Epithelial cell of prostate (primary cell): Measurements from ENCODE around the gene SDK1.

Experiments used
- DNase-seq: peaks from one replicate; pipeline ENCODE4 v3.0.0-alpha.2; 2011; ENCODE audit warnings: low read depth, low spot score
- H3K27ac ChIP-seq: fragments of 450-650 bp; 2 replicates; pipeline ENCODE4 v1.5.1; 2017; ENCODE audit warnings: mild to moderate bottlenecking

The SDK1 gene

GRCh38 chr7:3893151-3893788 lies 592.2 kb downstream of the SDK1 start:
- H3K27ac ChIP-seq: no peak overlapping the region
- DNase-seq: no peak

GRCh38 chr7:3893789-3894153 lies 592.7 kb downstream of the SDK1 start:
- H3K27ac ChIP-seq: no peak overlapping the region
- no peak for DNase-seq

DNA sequence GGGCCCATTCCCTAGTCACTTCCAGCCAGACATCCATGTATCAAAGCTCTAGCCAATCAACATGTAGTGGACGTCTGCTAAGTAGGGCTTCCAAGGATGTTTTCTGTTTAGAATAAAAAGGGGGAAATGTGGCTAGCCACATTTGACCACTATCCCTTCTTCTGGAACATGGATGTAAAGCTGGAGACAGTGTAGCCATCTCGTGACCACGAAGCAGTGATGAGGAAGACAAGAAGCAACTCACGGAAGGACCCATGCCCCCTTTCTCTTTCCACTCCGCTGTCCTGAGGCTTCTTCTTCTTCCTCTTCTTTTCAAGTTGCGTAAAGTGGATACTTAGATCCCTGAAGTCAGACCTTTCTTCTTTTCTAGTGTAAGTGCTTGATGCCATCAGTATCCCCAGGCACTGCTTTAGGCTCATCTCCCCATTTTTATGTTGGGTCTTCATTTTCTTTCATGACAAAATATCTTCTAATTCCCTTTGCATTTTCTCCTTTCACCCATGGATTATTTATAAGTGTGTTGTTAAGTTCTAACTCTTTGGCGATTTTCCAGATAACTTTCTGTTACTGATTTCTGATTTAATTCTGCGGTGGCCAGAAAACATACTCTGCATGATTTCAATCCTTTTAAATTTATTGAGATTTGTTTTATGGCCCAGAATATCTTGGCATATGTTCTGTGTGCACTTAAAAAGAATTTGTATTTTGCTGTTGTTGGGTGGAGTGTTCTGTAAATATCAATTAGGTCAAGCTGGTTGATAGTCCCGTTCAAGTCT lies 594.5 kb downstream of the SDK1 start:
- DNase-seq: no peak
- H3K27ac ChIP-seq: no peak overlapping the region

- DNase-seq: no peak
- H3K27ac ChIP-seq: no peak overlapping the region
Measured at GRCh38 chr7:3896169-3896765, 595.2 kb downstream of the SDK1 start.

GRCh38 chr7:3897430-3898372 lies 596.6 kb downstream of the SDK1 start:
- no peak for DNase-seq

GRCh38 chr7:3899559-3899991 lies 598.5 kb downstream of the SDK1 start:
- no peak for DNase-seq
- no peak overlapping the region for H3K27ac ChIP-seq

More at GRCh38 chr7:3897430-3898372, 596.6 kb downstream of the SDK1 start:
- no peak overlapping the region for H3K27ac ChIP-seq

DNA sequence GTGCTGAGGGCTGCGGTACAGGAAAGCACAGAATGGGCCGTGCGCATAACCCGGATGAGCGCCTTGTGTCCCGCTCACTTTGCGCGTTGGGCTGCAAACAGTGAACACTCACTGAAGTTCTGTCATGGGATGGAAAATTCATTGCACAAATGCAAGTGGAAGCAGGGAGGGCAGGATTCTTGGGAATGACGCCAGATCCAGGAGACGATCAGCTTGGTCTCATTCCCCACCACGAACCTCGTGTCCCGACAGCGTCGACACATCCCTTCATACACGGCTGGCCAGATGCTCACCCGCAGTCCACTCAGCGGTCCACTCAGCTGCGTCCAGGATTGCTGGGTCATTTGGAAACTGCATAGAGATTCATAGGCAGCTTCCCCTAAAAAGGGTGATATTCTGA lies 607.1 kb downstream of the SDK1 start:
- no peak overlapping the region for H3K27ac ChIP-seq
- DNase-seq: no peak

GRCh38 chr7:3909128-3909527 lies 608.1 kb downstream of the SDK1 start:
- H3K27ac ChIP-seq: no peak overlapping the region

GRCh38 chr7:3910054-3910453 lies 609.0 kb downstream of the SDK1 start:
- H3K27ac ChIP-seq: no peak overlapping the region
- DNase-seq: no peak

More at GRCh38 chr7:3909128-3909527, 608.1 kb downstream of the SDK1 start:
- DNase-seq: no peak

DNA sequence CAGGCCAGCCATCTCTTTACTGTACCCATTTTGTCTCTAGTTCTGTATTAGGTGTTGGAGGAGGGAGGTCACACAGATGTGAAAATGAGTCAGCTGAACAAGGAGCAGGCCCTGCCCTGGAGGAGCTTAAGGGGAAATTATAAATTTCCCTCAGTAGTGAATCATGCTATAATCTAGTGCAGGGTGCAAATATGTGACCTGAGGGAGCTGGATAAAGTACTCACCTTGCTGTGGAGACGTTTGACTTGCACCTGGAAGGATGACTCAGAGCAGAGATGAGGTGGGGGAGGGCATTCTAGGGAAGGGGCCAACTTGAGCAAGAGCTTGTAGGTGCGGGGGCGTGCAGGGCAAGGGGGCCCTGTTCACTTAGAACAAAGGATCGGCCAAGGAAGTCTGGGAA lies 610.6 kb downstream of the SDK1 start:
- H3K27ac ChIP-seq: no peak overlapping the region
- peak; percentile 67 for DNase-seq

DNA sequence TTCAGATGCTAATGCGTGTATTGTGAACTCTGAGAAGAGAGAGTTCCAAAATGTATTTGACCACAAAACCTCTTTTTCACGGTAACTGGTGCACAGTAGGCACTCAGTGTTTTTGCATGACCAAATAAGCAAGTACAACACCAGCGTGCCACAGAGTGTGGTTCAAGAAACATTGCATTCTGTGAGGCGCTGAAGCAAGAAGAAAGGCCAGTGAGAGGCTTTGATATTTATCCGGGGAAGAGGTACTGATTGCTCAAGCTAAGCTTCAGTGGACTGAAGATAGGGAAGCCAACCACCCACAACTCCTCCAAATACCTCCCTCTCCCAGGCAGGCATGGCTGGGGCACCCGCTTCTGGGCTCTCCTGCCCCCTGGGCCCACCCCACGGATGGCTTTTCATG lies 611.2 kb downstream of the SDK1 start:
- no peak overlapping the region for H3K27ac ChIP-seq
- DNase-seq: no peak

DNA sequence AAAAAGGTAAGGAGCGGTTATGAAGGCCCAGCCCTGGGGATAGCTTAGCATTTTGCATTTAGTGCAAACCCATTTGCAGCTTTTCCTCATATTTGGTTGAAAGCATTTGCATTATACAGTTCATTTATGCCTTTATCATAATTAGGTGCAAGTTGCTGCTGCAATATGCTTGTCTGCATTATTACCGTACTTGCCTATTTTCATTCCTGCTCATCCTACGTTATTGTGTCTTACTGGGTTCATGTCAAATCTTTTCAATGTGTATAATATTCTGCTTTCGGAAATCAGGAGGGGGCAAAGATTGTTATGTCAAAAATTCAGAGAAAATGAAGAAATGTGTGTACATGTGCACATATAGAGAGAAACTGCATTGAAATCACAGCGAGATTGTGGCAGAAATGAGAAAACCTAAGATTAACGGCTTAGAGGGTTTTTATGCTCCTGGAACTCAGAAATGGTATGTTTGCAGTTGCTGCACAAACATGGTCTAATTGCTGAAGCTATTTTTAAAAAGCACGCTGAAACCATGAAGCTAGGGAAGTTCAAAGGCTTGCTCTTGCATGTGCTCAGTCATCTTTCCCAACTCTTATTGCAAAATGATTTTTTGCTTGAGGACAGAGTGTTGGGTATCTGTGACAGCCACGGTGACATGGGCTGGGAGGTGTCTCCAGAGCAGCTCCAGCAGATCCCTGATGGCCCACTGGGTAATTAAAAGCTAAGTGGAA lies 613.2 kb downstream of the SDK1 start:
- no peak overlapping the region for H3K27ac ChIP-seq
- DNase-seq: no peak

DNA sequence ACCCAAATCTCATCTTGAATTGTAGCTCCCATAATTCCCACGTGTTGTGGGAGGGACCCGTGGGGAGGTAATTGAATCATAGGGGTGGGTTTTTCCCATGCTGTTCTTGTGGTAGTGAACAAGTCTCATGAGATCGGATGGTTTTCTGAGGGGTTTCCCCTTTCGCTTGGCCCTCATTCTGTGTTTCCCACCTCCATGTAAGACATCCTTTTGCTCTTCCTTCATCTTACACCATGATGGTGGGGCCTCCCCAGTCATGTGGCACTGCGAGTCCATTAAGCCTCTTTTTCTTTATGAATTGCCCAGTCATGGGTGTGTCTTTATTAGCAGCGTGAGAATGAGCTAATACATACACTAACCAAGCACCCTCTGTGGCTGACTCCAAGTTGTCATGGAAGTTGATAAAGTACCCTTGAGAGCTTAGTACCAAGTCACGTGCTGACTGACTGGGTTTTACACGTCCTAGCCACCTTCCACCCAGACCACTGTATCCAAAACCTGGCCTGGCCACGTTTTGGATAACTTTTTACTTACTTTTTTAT lies 614.4 kb downstream of the SDK1 start:
- H3K27ac ChIP-seq: no peak overlapping the region

GRCh38 chr7:3916146-3916545 lies 615.1 kb downstream of the SDK1 start:
- peak; percentile 22 for DNase-seq
- no peak overlapping the region for H3K27ac ChIP-seq

More for the DNA sequence above, 614.4 kb downstream of the SDK1 start:
- no peak for DNase-seq

GRCh38 chr7:3917436-3917835 lies 616.4 kb downstream of the SDK1 start:
- H3K27ac ChIP-seq: no peak overlapping the region
- no peak for DNase-seq

- no peak overlapping the region for H3K27ac ChIP-seq
- no peak for DNase-seq
Measured at GRCh38 chr7:3918576-3918975, 617.5 kb downstream of the SDK1 start.

- H3K27ac ChIP-seq: no peak overlapping the region
- DNase-seq: peak; percentile 34
Measured at GRCh38 chr7:3922175-3922635, 621.2 kb downstream of the SDK1 start.

DNA sequence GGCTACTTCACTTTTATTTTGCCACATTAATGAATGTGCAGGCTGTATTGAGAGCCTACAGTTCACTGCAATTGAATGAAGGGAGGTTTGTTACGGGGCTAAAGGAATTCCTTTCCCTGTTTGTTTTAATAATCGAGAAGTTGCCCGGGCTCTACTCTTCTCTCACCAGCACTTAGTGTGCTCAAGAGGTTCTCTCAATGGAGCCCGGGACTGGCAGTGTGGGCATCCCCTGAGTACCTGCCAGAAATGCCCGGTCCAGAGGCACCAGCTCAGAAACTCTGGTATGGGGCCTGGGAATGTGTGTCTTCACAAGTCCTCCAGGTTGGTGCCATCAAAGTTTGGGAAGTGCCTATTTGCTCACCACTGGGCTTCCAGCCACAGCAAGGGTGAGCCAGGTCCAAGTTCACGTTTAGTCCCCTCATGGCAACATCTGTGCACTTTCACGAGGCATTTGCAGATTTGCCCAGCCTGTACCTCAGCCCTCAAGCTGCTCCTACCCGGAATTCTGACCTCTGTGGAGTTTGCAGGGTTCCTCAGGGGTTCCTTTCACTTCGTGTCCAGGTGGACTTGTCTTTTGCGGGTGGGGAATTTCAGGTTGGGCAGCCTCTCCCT lies 622.4 kb downstream of the SDK1 start:
- no peak for DNase-seq
- no peak overlapping the region for H3K27ac ChIP-seq

DNA sequence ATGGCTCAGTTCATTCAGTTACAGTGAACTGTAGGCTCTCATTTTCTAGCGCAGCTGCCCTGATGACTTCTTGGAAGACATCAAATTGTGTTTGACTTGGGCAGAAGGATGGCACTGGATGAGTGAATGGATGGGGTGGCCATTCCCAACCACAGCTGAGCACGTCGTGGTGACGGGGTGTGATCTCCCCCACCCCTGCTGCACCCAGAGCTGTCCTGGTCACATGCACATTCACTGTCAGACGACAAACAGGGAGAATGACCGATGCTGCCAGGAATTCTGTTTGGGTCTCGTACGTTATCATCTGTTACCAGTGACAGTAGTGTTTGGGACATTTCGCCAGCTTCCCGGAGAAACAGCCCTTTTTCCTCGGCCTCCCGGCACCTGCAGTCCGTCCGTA lies 623.2 kb downstream of the SDK1 start:
- H3K27ac ChIP-seq: no peak overlapping the region
- no peak for DNase-seq
